Lower lobe of right lung (tissue), 2 donors: Measurements from ENCODE around the gene ANKRD62. TPM values are rescaled to one million over a fixed set of nuclear protein-coding genes. Genes with fewer than 3 reads are reported as not detected.

Experiments
- ATAC-seq, 2 donors: fragments of 200-7000 bp; cut with Tn5 transposase; one replicate each; pipeline ENCODE4 v1.9.1; 2020 to 2022; ENCODE audit warnings: mild to moderate bottlenecking in 2 of 2, moderate library complexity in 2 of 2
- DNase-seq: peaks from one replicate; pipeline ENCODE4 v3.0.0-alpha.2; 2020
- H3K27ac ChIP-seq: fragments of 200-600 bp; one replicate; pipeline ENCODE4 v1.8.0; 2022
- H3K27me3 ChIP-seq: fragments of 200-600 bp; one replicate; pipeline ENCODE4 v1.8.0; 2022; ENCODE audit warnings: low read depth
- H3K36me3 ChIP-seq: fragments of 200-600 bp; one replicate; pipeline ENCODE4 v1.8.0; 2022; ENCODE audit warnings: mild to moderate bottlenecking
- H3K4me1 ChIP-seq: fragments of 200-600 bp; one replicate; pipeline ENCODE4 v1.8.0; 2022
- H3K4me3 ChIP-seq: fragments of 200-600 bp; one replicate; pipeline ENCODE4 v1.8.0; 2022; ENCODE audit warnings: mild to moderate bottlenecking
- H3K9me3 ChIP-seq: fragments of 200-600 bp; one replicate; pipeline ENCODE4 v1.8.0; 2022
- CTCF ChIP-seq: fragments of 200-600 bp; IDR thresholded peaks from one replicate; pipeline ENCODE4 v1.8.0; 2022; ENCODE audit warnings: antibody characterized with exemption, mild to moderate bottlenecking
- intact Hi-C: fragments of 100-400 bp; cut with DNase I; formaldehyde crosslinking; loops from one replicate; pipeline ENCODE4 v1.11.0; 2022
- total RNA-seq: library from RNA; stranded (reverse); fragmentation: NEBNext Ultra II Directional; extraction: Animal tissue kit (Norgen Biotek cat#: 25700); gene quantifications from one replicate; pipeline ENCODE4 v1.2.1, GENCODE V29; 2021
- donor health status: DM: no; HTN: yes; CAD: no; lungs with severe emphysema.

The ANKRD62 gene
- total RNA-seq, 1 donor from 2014 or later, result 0.27 TPM

- no peak overlapping the region for H3K4me3 ChIP-seq
- no peaks in the 10 kb centered on the region for H3K36me3 ChIP-seq
- no peaks in the 10 kb centered on the region for H3K27me3 ChIP-seq
- no peak for DNase-seq
- intact Hi-C loops, result no loop called here
- ATAC-seq, result no peak
- TF ChIP-seq CTCF, result no peak
- no peak overlapping the region for H3K27ac ChIP-seq
- H3K4me1 ChIP-seq, result no peaks in the 10 kb centered on the region
- no peaks in the 10 kb centered on the region for H3K9me3 ChIP-seq
Observed at GRCh38 chr18:12079491-12080237, 14.0 kb upstream of the ANKRD62 start.

GRCh38 chr18:12085136-12085535 lies 8.5 kb upstream of the ANKRD62 start:
- H3K9me3 ChIP-seq, result no peaks in the 10 kb centered on the region
- H3K27me3 ChIP-seq, result no peaks in the 10 kb centered on the region
- H3K27ac ChIP-seq, result no peak overlapping the region
- intact Hi-C loops, result no loop called here
- no peaks in the 10 kb centered on the region for H3K4me1 ChIP-seq
- no peaks in the 10 kb centered on the region for H3K36me3 ChIP-seq
- DNase-seq (no peak), ATAC-seq (no peak)
- H3K4me3 ChIP-seq, result no peak overlapping the region
- no peak for TF ChIP-seq CTCF

GRCh38 chr18:12085786-12086185 lies 7.9 kb upstream of the ANKRD62 start:
- Histone ChIP-seq H3K4me3 (no peak overlapping the region), H3K9me3 (no peaks in the 10 kb centered on the region), H3K36me3 (no peaks in the 10 kb centered on the region), H3K27me3 (no peaks in the 10 kb centered on the region), H3K4me1 (no peaks in the 10 kb centered on the region), H3K27ac (no peak overlapping the region)
- intact Hi-C loops, result no loop called here
- ATAC-seq (no peak), DNase-seq (no peak)
- TF ChIP-seq CTCF, result no peak

GRCh38 chr18:12086249-12086648 lies 7.4 kb upstream of the ANKRD62 start:
- DNase-seq, result peak; percentile 70
- Histone ChIP-seq H3K4me1 (no peaks in the 10 kb centered on the region), H3K27me3 (no peaks in the 10 kb centered on the region), H3K27ac (no peak overlapping the region), H3K9me3 (no peaks in the 10 kb centered on the region), H3K4me3 (no peak overlapping the region), H3K36me3 (no peaks in the 10 kb centered on the region)
- ATAC-seq, result peak; percentile 66 to 86
- intact Hi-C loops, result no loop called here
- no peak for TF ChIP-seq CTCF

- H3K4me3 ChIP-seq, result no peak overlapping the region
- ATAC-seq, result peak; percentile 13 to 30
- DNase-seq, result no peak
- H3K9me3 ChIP-seq, result no peaks in the 10 kb centered on the region
- H3K4me1 ChIP-seq, result no peaks in the 10 kb centered on the region
- no peaks in the 10 kb centered on the region for H3K27me3 ChIP-seq
- intact Hi-C loops, result no loop called here
- no peaks in the 10 kb centered on the region for H3K36me3 ChIP-seq
- TF ChIP-seq CTCF, result no peak
- no peak overlapping the region for H3K27ac ChIP-seq
Observed at GRCh38 chr18:12086677-12087470, 6.8 kb upstream of the ANKRD62 start.
